ENCODE measurements around the gene HLA-DOA.

DNA sequence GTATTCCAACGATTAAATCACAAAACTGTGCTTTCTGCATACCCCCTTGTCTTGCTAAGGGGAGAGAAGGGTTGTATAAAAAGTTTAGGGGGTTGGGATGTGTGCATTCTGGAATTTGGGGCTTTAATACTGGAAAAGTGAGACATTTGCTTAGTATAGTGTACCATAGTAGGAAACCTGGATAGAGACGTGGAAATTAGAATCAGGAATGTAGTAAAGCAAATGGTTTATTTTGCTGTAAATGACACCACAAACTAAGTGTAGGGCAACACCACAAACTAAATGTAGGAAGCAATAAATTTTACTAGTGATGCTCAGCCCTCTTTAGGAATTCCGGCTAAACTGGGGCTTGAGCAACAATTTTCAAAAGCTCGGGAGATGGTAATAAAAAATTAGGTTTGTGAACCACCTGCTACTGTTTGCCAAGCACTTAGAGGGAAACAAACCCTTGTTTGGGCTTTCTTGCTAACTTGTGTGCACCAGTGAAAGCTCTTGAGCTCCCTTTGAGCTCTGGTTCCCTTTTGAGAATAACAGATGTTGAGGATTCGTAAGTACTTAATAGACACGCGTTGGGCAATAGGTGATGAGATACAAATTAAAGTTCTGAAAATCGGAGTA is 27.2 kb downstream of the HLA-DOA start:
- TF ChIP-seq EP300 (IDR thresholded peaks at IDR 0.05), result no peak
- TF ChIP-seq, protein P1, sequence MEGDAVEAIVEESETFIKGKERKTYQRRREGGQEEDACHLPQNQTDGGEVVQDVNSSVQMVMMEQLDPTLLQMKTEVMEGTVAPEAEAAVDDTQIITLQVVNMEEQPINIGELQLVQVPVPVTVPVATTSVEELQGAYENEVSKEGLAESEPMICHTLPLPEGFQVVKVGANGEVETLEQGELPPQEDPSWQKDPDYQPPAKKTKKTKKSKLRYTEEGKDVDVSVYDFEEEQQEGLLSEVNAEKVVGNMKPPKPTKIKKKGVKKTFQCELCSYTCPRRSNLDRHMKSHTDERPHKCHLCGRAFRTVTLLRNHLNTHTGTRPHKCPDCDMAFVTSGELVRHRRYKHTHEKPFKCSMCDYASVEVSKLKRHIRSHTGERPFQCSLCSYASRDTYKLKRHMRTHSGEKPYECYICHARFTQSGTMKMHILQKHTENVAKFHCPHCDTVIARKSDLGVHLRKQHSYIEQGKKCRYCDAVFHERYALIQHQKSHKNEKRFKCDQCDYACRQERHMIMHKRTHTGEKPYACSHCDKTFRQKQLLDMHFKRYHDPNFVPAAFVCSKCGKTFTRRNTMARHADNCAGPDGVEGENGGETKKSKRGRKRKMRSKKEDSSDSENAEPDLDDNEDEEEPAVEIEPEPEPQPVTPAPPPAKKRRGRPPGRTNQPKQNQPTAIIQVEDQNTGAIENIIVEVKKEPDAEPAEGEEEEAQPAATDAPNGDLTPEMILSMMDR (IDR thresholded peaks at IDR 0.05), result no peak
